Stimulated activated effector memory CD8-positive, alpha-beta T cell treated with anti-CD3 and anti-CD28 coated beads, Interleukin-12 subunit alpha, Interleukin-12 subunit beta, amount 100 ng/mL, for 72 hours (primary cell): ENCODE results near the gene DEFB125.
"Not testable (repeated sequence)": the region's sequence is repeated elsewhere in the genome, so short reads cannot be mapped to it uniquely, and the experiment has no call there.

Experiments used
- ATAC-seq: fragments of 150-1000 bp; cut with Tn5 transposase; 2 replicates; pipeline ENCODE4 v1.10.0; 2021
- DNase-seq, 2 donors: peaks; one replicate each; pipeline ENCODE4 v3.0.0; 2021 to 2022; ENCODE audit warnings: low spot score in 2 of 2
- H3K27ac Mint-ChIP-seq: one replicate; pipeline ENCODE4 v1.8.0; 2022; ENCODE audit warnings: mild to moderate bottlenecking, mixed read lengths
- H3K36me3 Mint-ChIP-seq: one replicate; pipeline ENCODE4 v1.8.0; 2022; ENCODE audit warnings: mild to moderate bottlenecking, mixed read lengths
- H3K4me1 Mint-ChIP-seq: one replicate; pipeline ENCODE4 v1.8.0; 2022; ENCODE audit warnings: mixed read lengths
- H3K4me3 Mint-ChIP-seq: one replicate; pipeline ENCODE4 v1.8.0; 2022; ENCODE audit warnings: mild to moderate bottlenecking, mixed read lengths
- H3K9me3 Mint-ChIP-seq: one replicate; pipeline ENCODE4 v1.8.0; 2022; ENCODE audit warnings: mixed read lengths

The DEFB125 gene

GRCh38 chr20:87401-87800 lies at the start of gene DEFB125:
TSS of gene DEFB125 (plus strand) at chr20:87672. CDS start at chr20:87710, 38 bp downstream.
- Mint-ChIP-seq H3K27ac (no peak within 1 kb of the TSS), H3K4me1 (no peaks in the 10 kb centered on the region), H3K4me3 (no peak within 1 kb of the TSS), H3K36me3 (no peaks in the 10 kb centered on the region), H3K9me3 (peaks cover 2% of the 10 kb centered on the region)
- ATAC-seq = no peak
- DNase-seq = no peak

GRCh38 chr20:60035-60918 lies 27.2 kb upstream of the DEFB125 start:
- Mint-ChIP-seq H3K36me3 (no peaks in the 10 kb centered on the region), H3K27ac (no peak overlapping the region), H3K9me3 (no peaks in the 10 kb centered on the region), H3K4me1 (no peaks in the 10 kb centered on the region), H3K4me3 (no peak overlapping the region)
- DNase-seq (no peak), ATAC-seq (no peak)

- Mint-ChIP-seq H3K36me3 (no peaks in the 10 kb centered on the region), H3K27ac (no peak overlapping the region), H3K4me1 (no peaks in the 10 kb centered on the region), H3K9me3 (no peaks in the 10 kb centered on the region), H3K4me3 (no peak overlapping the region)
- no peak for DNase-seq
- ATAC-seq = no peak
Observed at GRCh38 chr20:61230-61629, 26.2 kb upstream of the DEFB125 start.

- no peaks in the 10 kb centered on the region for H3K36me3 Mint-ChIP-seq
- no peaks in the 10 kb centered on the region for H3K9me3 Mint-ChIP-seq
- H3K4me3 Mint-ChIP-seq = no peak overlapping the region
- no peak overlapping the region for H3K27ac Mint-ChIP-seq
- H3K4me1 Mint-ChIP-seq = no peaks in the 10 kb centered on the region
- DNase-seq = no peak
- ATAC-seq = no peak
Observed at GRCh38 chr20:61757-62156, 25.7 kb upstream of the DEFB125 start.

GRCh38 chr20:62487-62886 lies 25.0 kb upstream of the DEFB125 start:
- Mint-ChIP-seq H3K27ac (no peak overlapping the region), H3K4me1 (no peaks in the 10 kb centered on the region), H3K36me3 (no peaks in the 10 kb centered on the region), H3K9me3 (no peaks in the 10 kb centered on the region), H3K4me3 (no peak overlapping the region)
- DNase-seq = no peak
- no peak for ATAC-seq

- Mint-ChIP-seq H3K27ac (no peak overlapping the region), H3K4me3 (no peak overlapping the region), H3K4me1 (no peaks in the 10 kb centered on the region), H3K36me3 (no peaks in the 10 kb centered on the region), H3K9me3 (no peaks in the 10 kb centered on the region)
- no peak for DNase-seq
- ATAC-seq = no peak
Observed at GRCh38 chr20:64026-64603, 23.4 kb upstream of the DEFB125 start.

GRCh38 chr20:64766-65322 lies 22.6 kb upstream of the DEFB125 start:
- no peak overlapping the region for H3K4me3 Mint-ChIP-seq
- H3K9me3 Mint-ChIP-seq = no peaks in the 10 kb centered on the region
- H3K27ac Mint-ChIP-seq = no peak overlapping the region
- ATAC-seq = no peak
- H3K4me1 Mint-ChIP-seq = no peaks in the 10 kb centered on the region
- no peak for DNase-seq
- H3K36me3 Mint-ChIP-seq = no peaks in the 10 kb centered on the region

- Mint-ChIP-seq H3K4me3 (no peak overlapping the region), H3K27ac (no peak overlapping the region), H3K9me3 (peaks cover 12% of the 10 kb centered on the region), H3K4me1 (no peaks in the 10 kb centered on the region), H3K36me3 (no peaks in the 10 kb centered on the region)
- ATAC-seq (no peak), DNase-seq (no peak)
Observed at GRCh38 chr20:77231-77630, 10.2 kb upstream of the DEFB125 start.

- DNase-seq (no peak), ATAC-seq (no peak)
- Mint-ChIP-seq H3K27ac (no peak overlapping the region), H3K4me1 (no peaks in the 10 kb centered on the region), H3K36me3 (no peaks in the 10 kb centered on the region), H3K9me3 (peaks cover 12% of the 10 kb centered on the region), H3K4me3 (no peak overlapping the region)
Observed at GRCh38 chr20:78338-78737, 9.1 kb upstream of the DEFB125 start.

GRCh38 chr20:79565-79964 lies 7.9 kb upstream of the DEFB125 start:
- DNase-seq (no peak), ATAC-seq (no peak)
- H3K27ac Mint-ChIP-seq = no peak overlapping the region
- no peaks in the 10 kb centered on the region for H3K4me1 Mint-ChIP-seq
- peaks cover 12% of the 10 kb centered on the region for H3K9me3 Mint-ChIP-seq
- no peak overlapping the region for H3K4me3 Mint-ChIP-seq
- H3K36me3 Mint-ChIP-seq = no peaks in the 10 kb centered on the region

GRCh38 chr20:90651-91050 lies 3.2 kb downstream of the DEFB125 start:
- Mint-ChIP-seq H3K9me3 (peaks cover 9% of the 10 kb centered on the region), H3K4me3 (no peak overlapping the region), H3K36me3 (no peaks in the 10 kb centered on the region), H3K4me1 (no peaks in the 10 kb centered on the region), H3K27ac (no peak overlapping the region)
- no peak for ATAC-seq
- no peak for DNase-seq

- no peaks in the 10 kb centered on the region for H3K4me1 Mint-ChIP-seq
Observed at GRCh38 chr20:93641-94040, 6.2 kb downstream of the DEFB125 start.

GRCh38 chr20:95215-95614 lies 7.7 kb downstream of the DEFB125 start:
- no peaks in the 10 kb centered on the region for H3K36me3 Mint-ChIP-seq
- H3K9me3 Mint-ChIP-seq = peaks cover 13% of the 10 kb centered on the region
- no peak overlapping the region for H3K27ac Mint-ChIP-seq
- H3K4me1 Mint-ChIP-seq = no peaks in the 10 kb centered on the region
- no peak for DNase-seq
- no peak for ATAC-seq
- no peak overlapping the region for H3K4me3 Mint-ChIP-seq

More at GRCh38 chr20:93641-94040, 6.2 kb downstream of the DEFB125 start:
- Mint-ChIP-seq H3K9me3 (peaks cover 13% of the 10 kb centered on the region), H3K27ac (no peak overlapping the region), H3K4me3 (no peak overlapping the region), H3K36me3 (no peaks in the 10 kb centered on the region)
- no peak for DNase-seq
- no peak for ATAC-seq

- not testable (repeated sequence) for H3K36me3 Mint-ChIP-seq, H3K4me1 Mint-ChIP-seq, H3K4me3 Mint-ChIP-seq, ATAC-seq, H3K27ac Mint-ChIP-seq, DNase-seq
- H3K9me3 Mint-ChIP-seq = peaks cover 13% of the 10 kb centered on the region
Observed at GRCh38 chr20:97691-98090, 10.2 kb downstream of the DEFB125 start.

GRCh38 chr20:101975-102374 lies 14.5 kb downstream of the DEFB125 start:
- Mint-ChIP-seq H3K36me3 (no peaks in the 10 kb centered on the region), H3K4me1 (no peaks in the 10 kb centered on the region)

GRCh38 chr20:103456-103855 lies 16.0 kb downstream of the DEFB125 start:
- H3K27ac Mint-ChIP-seq = no peak overlapping the region
- DNase-seq (no peak), ATAC-seq (no peak)
- H3K9me3 Mint-ChIP-seq = no peaks in the 10 kb centered on the region
- no peaks in the 10 kb centered on the region for H3K4me1 Mint-ChIP-seq
- H3K36me3 Mint-ChIP-seq = no peaks in the 10 kb centered on the region
- H3K4me3 Mint-ChIP-seq = no peak overlapping the region

More at GRCh38 chr20:101975-102374, 14.5 kb downstream of the DEFB125 start:
- Mint-ChIP-seq H3K4me3 (no peak overlapping the region), H3K27ac (no peak overlapping the region), H3K9me3 (no peaks in the 10 kb centered on the region)
- DNase-seq (no peak), ATAC-seq (no peak)
